Measurements from ENCODE around the gene GPR151.

DNA sequence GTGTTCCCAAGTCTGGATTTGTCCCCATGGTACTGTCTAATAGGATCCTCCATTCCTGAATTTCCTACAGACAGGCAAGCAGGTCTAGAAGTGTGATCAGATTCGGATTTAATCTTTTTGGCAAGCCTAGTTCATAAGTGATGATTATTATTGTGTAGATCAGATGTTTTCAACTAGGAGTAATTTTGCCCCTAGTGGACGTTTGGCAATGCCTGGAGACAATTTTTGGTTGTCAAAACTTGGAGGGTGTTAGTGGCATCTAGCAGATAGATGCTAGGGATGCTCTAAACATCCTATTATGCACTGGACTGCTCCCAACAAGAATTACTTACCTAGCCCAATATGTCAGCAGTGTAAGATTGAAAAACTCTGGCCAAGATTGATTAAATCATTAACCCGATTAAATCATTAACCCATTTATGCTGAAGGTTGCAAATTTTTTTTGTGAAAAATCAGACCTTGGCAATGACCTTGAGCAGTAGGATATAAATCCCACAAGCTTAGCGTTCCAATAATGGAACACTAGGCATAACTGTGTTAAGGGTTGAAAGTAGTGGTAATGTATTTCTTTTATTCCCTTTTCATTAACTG is 40.7 kb downstream of the GPR151 start:
- TF ChIP-seq POLR2AphosphoS5 (IDR thresholded peaks at IDR 0.05) = no peak
- TF ChIP-seq POLR2A (IDR thresholded peaks at IDR 0.05) = no peak
- TF ChIP-seq, protein P1, sequence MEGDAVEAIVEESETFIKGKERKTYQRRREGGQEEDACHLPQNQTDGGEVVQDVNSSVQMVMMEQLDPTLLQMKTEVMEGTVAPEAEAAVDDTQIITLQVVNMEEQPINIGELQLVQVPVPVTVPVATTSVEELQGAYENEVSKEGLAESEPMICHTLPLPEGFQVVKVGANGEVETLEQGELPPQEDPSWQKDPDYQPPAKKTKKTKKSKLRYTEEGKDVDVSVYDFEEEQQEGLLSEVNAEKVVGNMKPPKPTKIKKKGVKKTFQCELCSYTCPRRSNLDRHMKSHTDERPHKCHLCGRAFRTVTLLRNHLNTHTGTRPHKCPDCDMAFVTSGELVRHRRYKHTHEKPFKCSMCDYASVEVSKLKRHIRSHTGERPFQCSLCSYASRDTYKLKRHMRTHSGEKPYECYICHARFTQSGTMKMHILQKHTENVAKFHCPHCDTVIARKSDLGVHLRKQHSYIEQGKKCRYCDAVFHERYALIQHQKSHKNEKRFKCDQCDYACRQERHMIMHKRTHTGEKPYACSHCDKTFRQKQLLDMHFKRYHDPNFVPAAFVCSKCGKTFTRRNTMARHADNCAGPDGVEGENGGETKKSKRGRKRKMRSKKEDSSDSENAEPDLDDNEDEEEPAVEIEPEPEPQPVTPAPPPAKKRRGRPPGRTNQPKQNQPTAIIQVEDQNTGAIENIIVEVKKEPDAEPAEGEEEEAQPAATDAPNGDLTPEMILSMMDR (IDR thresholded peaks at IDR 0.05) = no peak

Data from breast epithelium (tissue), 3 donors.